DMS114 treated with DMSO at 0.1 percent for 48 hours (cell line): ENCODE data around the gene TLR1.
"Not testable (repeated sequence)": the region's sequence is repeated elsewhere in the genome, so short reads cannot be mapped to it uniquely, and the experiment has no call there.

Source experiments
- DNase-seq: peaks from one replicate; lab custom pipeline; 2025; ENCODE audit not compliant: unreplicated experiment; lab: John Stamatoyannopoulos, UW

Gene TLR1

DNA sequence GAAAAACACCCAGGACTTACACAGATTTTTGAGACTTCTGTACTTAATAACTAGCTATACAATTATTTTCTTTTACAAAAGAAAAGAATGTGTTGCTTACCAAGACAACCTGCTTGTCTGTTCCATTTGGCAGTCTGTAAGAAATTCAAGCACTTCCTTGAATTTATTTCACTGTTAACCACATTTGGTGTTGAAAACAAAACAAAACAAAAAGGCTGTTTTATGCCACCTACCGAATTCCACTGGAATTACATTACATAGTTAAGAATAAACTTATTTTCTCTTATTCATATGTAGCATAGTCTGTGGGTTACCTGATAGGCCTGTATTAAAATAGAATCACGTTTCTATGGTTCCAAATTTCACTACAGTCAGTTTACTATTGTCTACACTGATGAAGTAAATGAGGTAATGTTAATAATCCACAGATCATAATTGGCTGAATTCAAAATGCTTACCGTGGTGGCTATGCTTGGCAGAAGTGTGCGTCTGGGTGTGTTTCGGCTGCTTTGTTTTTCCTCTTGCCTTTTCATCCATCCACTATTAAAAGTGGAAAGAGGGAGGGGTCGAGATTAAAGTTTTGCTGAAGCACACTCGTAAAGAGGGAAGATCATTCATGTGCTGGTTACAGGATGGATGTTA, at the start of gene TLR1:
Gene TLR1, minus strand, starts transcription at position 138 of the 642 bp plus-strand sequence. CDS start 5,960 bp downstream, outside the sequence.
- peak; percentile 1 for DNase-seq

- no peak for DNase-seq
Observed at GRCh38 chr4:38846015-38846414, 41.4 kb upstream of the TLR1 start.

GRCh38 chr4:38842994-38843393, 38.4 kb upstream of the TLR1 start:
- no peak for DNase-seq

DNA sequence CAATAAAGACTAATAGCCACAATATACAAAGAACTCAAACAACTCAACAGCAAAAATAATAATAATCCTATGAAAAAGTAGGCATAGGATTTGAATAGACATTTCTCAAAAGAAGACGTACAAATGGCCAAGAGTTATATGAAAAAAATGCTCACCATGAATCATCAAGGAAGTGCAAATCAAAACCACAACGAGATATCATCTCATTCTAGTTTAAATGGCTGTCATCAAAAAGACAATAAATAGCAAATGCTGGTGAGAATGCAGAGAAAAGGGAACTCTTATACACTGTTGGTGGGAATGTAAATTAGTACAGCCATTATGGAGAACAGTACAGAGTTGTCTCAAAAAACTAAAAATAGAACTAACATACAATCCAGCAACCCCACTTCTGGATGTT, 33.3 kb upstream of the TLR1 start:
- DNase-seq = no peak

DNA sequence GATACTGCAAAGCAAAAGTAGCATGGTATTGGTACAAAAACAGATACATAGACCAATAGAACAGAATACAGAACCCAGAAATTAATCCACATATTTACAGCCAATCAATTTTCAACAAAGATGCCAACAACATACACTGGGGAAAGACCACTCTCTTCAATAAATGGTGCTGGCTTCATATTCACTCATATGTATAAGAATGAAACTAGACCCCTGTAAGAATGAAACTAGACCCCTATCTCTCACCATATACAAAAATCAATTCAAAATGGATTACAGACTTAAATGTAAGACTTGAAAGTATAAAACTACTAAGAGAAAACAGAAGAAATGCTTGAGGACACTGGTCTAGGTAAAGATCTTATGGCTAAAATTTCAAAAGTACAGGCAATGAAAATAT, 32.7 kb upstream of the TLR1 start:
- DNase-seq = no peak

DNA sequence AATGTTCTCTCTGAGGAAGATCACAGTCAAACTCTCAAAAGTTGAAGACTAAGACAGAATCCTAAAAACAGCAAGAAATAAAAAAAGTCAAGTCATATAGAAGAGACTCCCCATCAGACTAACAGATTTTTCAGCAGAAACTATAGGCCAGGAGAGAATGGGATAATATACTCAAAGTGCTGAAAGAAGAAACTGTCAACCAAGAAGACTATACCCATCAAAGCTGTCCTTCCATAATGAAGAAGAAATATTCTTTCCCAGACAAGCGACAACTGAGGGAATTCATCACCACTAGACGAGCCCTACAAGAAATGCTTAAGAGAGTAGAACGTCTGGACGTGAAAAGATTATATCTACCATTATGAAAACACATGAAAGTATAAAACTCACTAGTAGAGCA, 30.0 kb upstream of the TLR1 start:
- no peak for DNase-seq

DNA sequence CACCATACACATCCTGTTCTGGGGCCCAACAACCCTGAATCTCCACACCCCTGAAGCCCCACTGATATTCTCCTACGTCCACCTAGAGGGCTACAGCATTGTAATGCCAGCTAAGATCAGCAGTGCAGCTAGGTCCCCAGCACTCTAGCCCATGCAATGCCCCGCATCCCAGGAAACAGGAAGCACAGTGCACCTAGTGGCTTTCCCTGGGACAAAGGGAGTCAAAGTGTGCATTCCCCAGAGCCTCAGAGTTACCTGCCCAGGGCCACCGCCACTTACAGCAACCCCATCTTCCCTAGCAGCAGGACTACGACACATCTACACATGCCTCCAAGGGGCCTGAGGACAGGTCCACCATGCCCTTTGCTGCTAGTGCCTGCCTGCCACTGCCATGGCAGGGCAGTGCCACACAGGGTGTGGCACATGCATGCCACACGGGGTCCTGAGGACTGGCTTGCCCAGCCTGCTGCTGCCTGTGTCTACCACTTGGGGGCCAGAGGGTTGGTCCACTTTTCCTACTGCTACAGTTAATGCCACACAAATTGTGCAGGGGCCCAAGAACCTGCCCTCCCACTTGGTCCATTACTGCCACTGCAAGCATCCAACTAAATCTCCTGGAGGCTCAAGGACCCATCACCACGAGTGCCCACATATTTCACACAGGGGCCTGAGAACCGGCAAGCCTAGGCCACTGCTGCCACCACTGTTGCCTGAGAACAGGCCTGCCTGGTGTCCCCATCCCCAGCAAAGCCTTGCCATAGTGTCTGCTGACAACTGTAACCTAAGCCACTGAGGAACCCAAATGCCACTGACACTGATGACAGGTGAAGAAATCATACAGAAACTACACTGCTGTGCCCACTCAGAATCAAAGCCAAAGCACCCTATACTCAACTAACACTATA, 28.3 kb upstream of the TLR1 start:
- no peak for DNase-seq

GRCh38 chr4:38832206-38832605, 27.6 kb upstream of the TLR1 start:
- DNase-seq = no peak

GRCh38 chr4:38831653-38832052, 27.1 kb upstream of the TLR1 start:
- no peak for DNase-seq

DNA sequence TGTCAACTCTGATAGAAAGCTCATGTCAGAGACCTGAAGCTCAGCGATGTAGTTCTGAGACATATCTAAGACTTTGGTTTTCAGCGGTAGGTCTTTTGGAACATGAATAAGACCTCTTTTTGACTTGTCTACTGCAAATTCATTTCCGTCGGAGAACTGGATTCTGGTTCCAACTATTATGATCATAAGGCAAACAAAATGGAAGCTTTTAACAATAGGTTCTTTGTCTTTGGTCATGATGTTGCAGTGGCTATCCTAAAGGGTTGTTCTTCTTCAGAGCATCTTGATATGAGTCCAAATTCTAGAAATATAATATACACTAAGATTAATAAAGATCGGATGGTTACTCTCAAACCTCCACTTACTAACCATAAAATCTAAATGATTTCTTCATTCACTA, 24.6 kb upstream of the TLR1 start:
- no peak for DNase-seq

- no peak for DNase-seq
Observed at GRCh38 chr4:38823766-38824165, 19.2 kb upstream of the TLR1 start.

- no peak for DNase-seq
Observed at GRCh38 chr4:38822748-38823303, 18.2 kb upstream of the TLR1 start.

- DNase-seq = no peak
Observed at GRCh38 chr4:38821739-38822138, 17.1 kb upstream of the TLR1 start.

DNA sequence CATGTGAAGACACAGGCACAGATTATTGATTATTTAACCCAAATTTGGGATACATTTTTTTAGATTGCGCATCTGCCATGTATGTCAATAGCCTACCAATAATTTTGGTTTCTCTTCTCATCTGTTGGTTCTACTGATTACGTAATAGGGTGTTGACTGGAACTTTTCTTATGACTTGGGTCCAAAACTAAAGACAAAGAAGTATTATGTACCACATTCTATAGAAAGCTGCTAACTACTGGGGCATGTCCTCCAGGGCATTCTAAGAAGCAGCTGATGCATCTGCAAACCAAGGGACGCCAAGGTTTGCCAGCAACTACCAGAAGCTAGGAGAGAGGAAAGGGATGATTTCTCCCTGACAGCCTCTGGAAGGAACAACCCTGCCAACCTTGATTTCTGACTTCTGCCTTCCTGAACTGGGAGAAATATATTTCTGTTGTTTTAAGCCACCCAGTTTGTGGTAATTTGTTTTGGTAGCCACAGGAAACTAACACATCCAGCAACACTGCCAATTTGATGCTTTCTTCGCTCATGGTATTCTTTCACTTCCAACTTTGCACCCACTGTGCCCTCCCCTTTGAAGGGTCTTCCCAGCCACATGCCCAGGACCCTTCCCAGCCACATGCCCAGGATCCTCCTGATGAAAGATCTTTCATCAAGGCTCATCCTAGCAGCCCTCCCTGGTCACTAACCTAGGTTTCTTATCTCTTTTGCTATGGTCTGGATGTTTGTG, 15.9 kb upstream of the TLR1 start:
- DNase-seq = no peak

DNA sequence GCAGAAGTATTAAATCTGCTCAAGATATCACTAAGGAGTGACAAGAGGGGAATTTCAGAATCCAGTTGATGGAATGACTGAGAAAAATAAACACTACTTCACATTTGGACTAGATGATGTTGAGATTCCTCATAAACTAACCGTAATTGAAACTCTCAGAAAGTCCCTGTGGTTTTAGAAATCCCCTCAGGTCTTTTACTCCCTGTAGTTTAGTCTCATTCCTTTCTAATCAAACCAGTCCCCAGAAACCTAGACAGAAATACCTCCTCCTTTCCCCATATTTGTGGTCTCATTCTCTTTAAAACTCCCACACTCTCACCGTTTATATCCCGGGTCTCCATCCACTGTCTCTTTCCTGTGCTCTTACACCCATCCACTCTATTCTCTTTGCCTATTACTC, 15.0 kb upstream of the TLR1 start:
- no peak for DNase-seq

- DNase-seq = no peak
Observed at GRCh38 chr4:38818441-38818976, 13.9 kb upstream of the TLR1 start.

DNA sequence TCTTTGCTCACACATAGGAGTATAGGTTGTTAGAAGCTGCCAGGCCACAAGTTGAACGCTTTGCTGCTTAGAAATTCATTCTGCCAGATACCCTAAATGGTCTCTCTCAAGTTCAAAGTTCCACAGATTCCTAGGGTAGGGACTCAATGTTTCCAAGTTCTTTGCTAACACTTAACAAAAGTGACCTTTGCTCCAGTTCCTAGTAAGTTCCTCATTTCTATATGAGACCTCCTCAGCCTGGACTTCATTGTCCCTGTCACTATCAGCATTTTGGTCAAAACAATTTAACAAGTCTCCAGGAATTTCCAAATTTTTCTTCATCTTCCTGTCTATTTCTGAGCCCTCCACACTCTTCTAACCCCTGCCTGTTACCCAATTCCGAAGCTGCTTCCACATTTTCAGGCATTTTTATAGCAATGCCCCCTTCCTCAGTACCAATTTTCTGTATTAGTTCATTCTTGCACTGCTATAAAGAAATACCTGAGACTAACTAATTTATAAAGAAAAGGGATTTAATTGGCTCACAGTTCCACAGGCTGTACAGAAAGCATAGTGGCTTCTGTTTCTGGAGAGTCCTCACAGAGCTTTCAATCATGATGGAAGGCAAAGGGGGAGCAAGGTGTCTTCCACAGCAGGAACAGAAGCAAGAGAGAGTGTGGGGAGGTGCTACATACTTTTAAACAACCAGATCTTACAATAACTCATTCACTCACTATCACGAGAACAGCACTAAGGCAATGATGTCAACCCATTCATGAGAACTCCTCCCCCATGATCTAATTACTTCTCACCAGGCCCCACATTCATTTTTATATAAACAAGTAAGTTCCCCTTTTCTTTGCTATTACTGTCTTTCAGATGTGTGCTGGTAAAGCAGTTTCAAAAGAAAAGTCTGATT, 11.5 kb upstream of the TLR1 start:
- DNase-seq = no peak

DNA sequence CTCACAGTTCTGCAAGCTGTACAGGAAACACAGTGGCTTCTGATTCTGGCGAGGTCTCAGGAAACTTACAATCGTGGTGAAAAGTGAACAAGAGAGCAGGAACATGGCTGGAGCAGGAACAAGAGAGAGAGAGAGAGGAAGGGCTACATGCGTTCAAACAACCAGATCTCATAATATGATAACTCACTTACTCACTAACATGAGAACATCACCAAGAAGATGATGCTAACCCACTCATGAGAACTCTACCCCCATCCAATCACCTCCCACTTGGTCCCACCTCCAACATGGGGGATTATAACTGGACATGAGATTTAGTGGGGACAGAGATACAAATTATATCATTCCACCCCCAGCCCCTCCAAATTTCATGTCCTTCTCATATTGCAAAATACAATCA, 9.8 kb upstream of the TLR1 start:
- no peak for DNase-seq

GRCh38 chr4:38811297-38811696, 6.7 kb upstream of the TLR1 start:
- no peak for DNase-seq

GRCh38 chr4:38807462-38807861, 2.9 kb upstream of the TLR1 start:
- DNase-seq = not testable (repeated sequence)
